Measurements from ENCODE around the gene EIF3K.

EIF3K gene

DNA sequence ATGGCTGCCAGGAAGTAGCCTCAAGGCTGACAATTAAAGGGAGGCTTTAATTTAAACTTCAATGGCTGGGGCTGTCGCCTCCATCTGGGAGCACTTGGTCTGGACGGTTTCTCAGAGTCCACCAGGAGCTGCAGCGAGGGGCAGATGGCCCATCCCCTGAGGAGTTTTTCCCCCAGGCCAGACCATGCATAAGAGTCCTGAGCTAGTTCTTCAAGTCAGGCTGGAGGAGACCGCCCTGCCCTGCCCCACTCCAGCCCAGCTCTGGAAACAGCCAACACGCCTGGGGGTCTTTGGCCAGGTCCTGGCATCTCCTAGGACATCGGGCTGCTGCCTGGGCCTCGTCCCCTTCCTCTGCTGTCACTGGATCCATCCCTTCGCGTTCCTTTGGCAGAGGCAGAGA lies 23.2 kb downstream of the EIF3K start:
- TF ChIP-seq RAD21 (IDR thresholded peaks at IDR 0.05; ENCODE audit: low read depth) (no peak), EP300 (IDR thresholded peaks at IDR 0.05; ENCODE audit: borderline replicate concordance) (no peak), FOXM1 (IDR thresholded peaks at IDR 0.05; ENCODE audit: borderline replicate concordance, low read depth) (no peak), NFIC (IDR thresholded peaks at IDR 0.05) (no peak), TEAD4 (IDR thresholded peaks at IDR 0.05) (no peak)

DNA sequence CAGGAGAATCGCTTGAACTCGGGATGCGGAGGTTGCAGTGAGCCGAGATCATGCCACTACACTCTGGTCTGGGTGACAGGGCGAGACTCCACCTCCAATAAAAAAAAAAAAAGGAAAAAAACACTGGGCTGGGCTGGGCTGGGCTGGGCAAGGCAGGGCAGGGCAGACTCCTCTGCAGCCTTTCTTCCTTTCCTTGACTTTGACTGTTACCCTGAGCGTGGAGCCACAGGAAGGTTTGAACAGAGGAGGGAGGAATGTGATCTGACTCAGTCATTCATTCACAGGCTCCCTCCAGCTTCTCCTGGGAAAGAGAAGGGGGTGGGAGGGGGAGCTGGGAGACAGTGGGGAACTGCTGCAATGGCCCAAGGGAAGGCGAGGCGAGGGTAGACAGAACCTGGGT lies 25.7 kb downstream of the EIF3K start:
- TF ChIP-seq FOXM1 (IDR thresholded peaks at IDR 0.05; ENCODE audit: borderline replicate concordance, low read depth) (no peak), EP300 (IDR thresholded peaks at IDR 0.05; ENCODE audit: borderline replicate concordance) (no peak), TEAD4 (IDR thresholded peaks at IDR 0.05) (no peak), CEBPB (IDR thresholded peaks at IDR 0.05) (no peak), YY1 (IDR thresholded peaks at IDR 0.05; ENCODE audit: low read depth) (no peak), EGR1 (IDR thresholded peaks at IDR 0.05) (no peak), ZBTB7A (IDR thresholded peaks at IDR 0.05; ENCODE audit: low read depth) (no peak), RAD21 (IDR thresholded peaks at IDR 0.05; ENCODE audit: low read depth) (no peak), NFIC (IDR thresholded peaks at IDR 0.05) (no peak)
- TF ChIP-seq, protein P1, sequence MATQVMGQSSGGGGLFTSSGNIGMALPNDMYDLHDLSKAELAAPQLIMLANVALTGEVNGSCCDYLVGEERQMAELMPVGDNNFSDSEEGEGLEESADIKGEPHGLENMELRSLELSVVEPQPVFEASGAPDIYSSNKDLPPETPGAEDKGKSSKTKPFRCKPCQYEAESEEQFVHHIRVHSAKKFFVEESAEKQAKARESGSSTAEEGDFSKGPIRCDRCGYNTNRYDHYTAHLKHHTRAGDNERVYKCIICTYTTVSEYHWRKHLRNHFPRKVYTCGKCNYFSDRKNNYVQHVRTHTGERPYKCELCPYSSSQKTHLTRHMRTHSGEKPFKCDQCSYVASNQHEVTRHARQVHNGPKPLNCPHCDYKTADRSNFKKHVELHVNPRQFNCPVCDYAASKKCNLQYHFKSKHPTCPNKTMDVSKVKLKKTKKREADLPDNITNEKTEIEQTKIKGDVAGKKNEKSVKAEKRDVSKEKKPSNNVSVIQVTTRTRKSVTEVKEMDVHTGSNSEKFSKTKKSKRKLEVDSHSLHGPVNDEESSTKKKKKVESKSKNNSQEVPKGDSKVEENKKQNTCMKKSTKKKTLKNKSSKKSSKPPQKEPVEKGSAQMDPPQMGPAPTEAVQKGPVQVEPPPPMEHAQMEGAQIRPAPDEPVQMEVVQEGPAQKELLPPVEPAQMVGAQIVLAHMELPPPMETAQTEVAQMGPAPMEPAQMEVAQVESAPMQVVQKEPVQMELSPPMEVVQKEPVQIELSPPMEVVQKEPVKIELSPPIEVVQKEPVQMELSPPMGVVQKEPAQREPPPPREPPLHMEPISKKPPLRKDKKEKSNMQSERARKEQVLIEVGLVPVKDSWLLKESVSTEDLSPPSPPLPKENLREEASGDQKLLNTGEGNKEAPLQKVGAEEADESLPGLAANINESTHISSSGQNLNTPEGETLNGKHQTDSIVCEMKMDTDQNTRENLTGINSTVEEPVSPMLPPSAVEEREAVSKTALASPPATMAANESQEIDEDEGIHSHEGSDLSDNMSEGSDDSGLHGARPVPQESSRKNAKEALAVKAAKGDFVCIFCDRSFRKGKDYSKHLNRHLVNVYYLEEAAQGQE (IDR thresholded peaks at IDR 0.05; ENCODE audit: low read depth), result no peak
- TF ChIP-seq, protein P2, sequence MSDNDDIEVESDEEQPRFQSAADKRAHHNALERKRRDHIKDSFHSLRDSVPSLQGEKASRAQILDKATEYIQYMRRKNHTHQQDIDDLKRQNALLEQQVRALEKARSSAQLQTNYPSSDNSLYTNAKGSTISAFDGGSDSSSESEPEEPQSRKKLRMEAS (IDR thresholded peaks at IDR 0.05), result no peak

DNA sequence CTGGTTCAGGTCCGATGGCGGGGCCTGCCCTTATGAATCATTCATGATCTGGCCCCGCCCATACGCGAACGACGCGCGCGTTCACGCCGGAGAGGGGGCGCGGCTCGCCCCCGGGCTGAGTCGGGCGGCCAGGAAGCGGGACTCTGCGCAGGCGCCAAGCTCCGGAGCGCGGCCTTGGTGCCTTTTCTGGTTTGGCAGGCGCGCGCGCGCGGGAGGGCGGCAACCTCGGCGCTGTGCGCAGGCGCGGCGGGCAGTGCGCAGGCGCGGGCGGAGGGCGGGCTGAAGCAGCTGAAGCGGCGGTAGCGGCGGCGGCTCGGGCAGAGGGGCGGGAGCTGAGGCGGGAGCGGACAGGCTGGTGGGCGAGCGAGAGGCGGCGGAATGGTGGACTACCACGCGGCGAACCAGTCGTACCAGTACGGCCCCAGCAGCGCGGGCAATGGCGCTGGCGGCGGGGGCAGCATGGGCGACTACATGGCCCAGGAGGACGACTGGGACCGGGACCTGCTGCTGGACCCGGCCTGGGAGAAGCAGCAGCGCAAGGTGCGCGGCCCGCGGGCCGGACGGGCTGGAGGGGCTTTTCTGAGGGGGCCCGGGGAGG lies 28.5 kb downstream of the EIF3K start, which contains the start of gene ACTN4:
ACTN4 (plus strand) TSS at position 282 of the 598 bp plus-strand sequence; CDS start at position 379, 97 bp downstream.
- no peak for TF ChIP-seq RAD21 (IDR thresholded peaks at IDR 0.05; ENCODE audit: low read depth)
- TF ChIP-seq, protein P1 (IDR thresholded peaks at IDR 0.05; ENCODE audit: low read depth), result 0 out of 2 replicates have a peak, but pooled peaks have one; percentile 15
- TF ChIP-seq NFIC (IDR thresholded peaks at IDR 0.05), result no peak
- TF ChIP-seq, protein P2 (IDR thresholded peaks at IDR 0.05), result peak; percentile 86
- peak; percentile 47; the same call in 1 of the 2 replicates for TF ChIP-seq EGR1 (IDR thresholded peaks at IDR 0.05)
- peak; percentile 97 for TF ChIP-seq TAF1 (IDR thresholded peaks at IDR 0.05; ENCODE audit: low read depth)
- TF ChIP-seq YY1 (IDR thresholded peaks at IDR 0.05; ENCODE audit: low read depth), result peak; percentile 74
- TF ChIP-seq TEAD4 (IDR thresholded peaks at IDR 0.05), result no peak
- 0 out of 2 replicates have a peak, but pooled peaks have one; percentile 32 for TF ChIP-seq ZBTB7A (IDR thresholded peaks at IDR 0.05; ENCODE audit: low read depth)

DNA sequence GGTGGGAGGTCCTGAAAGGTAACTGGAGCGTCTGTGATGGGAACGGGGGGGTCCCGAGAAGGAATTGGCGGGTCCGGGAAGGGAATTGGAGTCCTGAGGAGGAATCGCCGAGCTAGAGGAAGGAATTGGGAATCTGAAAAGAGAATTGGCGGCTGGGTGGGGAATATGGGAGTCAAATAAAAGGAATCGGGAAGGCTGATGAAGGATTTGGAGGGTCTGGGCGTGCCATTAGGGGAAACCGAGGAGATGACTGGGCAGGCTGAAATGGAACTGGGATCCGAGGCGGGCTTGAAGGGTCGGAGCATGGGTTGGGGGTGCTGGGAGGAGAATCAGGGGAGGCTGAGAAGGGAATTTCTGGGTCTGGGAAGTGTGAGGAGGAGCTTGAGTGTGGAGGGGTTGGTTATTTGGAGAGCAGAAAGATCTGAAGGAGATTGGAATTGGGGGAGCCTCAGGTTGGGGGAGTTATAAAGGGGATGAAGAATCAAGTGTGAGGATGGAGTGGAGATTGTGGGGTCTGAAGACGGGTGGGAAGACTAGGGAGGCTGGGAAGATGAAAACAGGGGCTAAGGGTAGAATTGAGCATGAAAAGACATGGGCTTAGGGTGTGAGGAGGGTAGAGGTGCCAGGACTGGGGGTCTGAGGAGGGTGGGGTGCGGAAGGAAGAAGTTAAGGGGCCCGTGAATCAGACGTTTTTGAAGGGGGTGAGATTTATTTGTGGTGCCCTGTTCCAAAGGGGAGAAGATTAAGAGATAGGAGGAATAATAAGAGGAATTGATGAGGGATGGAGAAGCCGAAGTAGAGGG lies 29.2 kb downstream of the EIF3K start:
- TF ChIP-seq RAD21 (IDR thresholded peaks at IDR 0.05; ENCODE audit: low read depth), result no peak
- TF ChIP-seq NFIC (IDR thresholded peaks at IDR 0.05), result no peak
- TF ChIP-seq, protein P3, sequence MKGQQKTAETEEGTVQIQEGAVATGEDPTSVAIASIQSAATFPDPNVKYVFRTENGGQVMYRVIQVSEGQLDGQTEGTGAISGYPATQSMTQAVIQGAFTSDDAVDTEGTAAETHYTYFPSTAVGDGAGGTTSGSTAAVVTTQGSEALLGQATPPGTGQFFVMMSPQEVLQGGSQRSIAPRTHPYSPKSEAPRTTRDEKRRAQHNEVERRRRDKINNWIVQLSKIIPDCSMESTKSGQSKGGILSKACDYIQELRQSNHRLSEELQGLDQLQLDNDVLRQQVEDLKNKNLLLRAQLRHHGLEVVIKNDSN (IDR thresholded peaks at IDR 0.05), result no peak
- no peak for TF ChIP-seq EGR1 (IDR thresholded peaks at IDR 0.05)
- no peak for TF ChIP-seq CEBPB (IDR thresholded peaks at IDR 0.05)
- TF ChIP-seq TEAD4 (IDR thresholded peaks at IDR 0.05), result no peak
- TF ChIP-seq FOXM1 (IDR thresholded peaks at IDR 0.05; ENCODE audit: borderline replicate concordance, low read depth), result no peak
- TF ChIP-seq YY1 (IDR thresholded peaks at IDR 0.05; ENCODE audit: low read depth), result no peak
- TF ChIP-seq, protein P1 (IDR thresholded peaks at IDR 0.05; ENCODE audit: low read depth), result no peak
- TF ChIP-seq EP300 (IDR thresholded peaks at IDR 0.05; ENCODE audit: borderline replicate concordance), result no peak
- no peak for TF ChIP-seq CREB1 (IDR thresholded peaks at IDR 0.05; ENCODE audit: low read depth)

Data from Ishikawa (cell line).